Activated naive CD4-positive, alpha-beta T cell treated with anti-CD3 and anti-CD28 coated beads, Interleukin-2, amount 10 ng/mL, durations not matched to agents 7 days and 5 days (primary cell): ENCODE measurements around the gene SEPTIN8.
A peak's percentile ranks its signal among the peaks of the same experiment; 100 is the strongest.

Experiments
- CTCF ChIA-PET: fragments of 350-600 bp; sonication (Branson Sonifier 250); formaldehyde crosslinking; loops from one replicate; lab custom pipeline; 2021; ENCODE audit warnings: antibody characterized with exemption; lab: Charles Lee
- DNase-seq: peaks from one replicate; pipeline ENCODE4 v3.0.0-alpha.2; 2020
- H3K27ac Mint-ChIP-seq: one replicate; pipeline ENCODE4 v1.8.0; 2021; ENCODE audit warnings: mild to moderate bottlenecking, moderate library complexity, mixed read lengths
- H3K27me3 Mint-ChIP-seq: one replicate; pipeline ENCODE4 v1.8.0; 2021; ENCODE audit warnings: mild to moderate bottlenecking, mixed read lengths
- H3K36me3 Mint-ChIP-seq: one replicate; pipeline ENCODE4 v1.8.0; 2021; ENCODE audit warnings: mixed read lengths
- H3K4me1 Mint-ChIP-seq: one replicate; pipeline ENCODE4 v1.8.0; 2021; ENCODE audit warnings: mixed read lengths
- H3K4me3 Mint-ChIP-seq: one replicate; pipeline ENCODE4 v1.8.0; 2021; ENCODE audit warnings: mild to moderate bottlenecking, moderate library complexity, mixed read lengths
- H3K9me3 Mint-ChIP-seq: one replicate; pipeline ENCODE4 v1.8.0; 2021; ENCODE audit warnings: mixed read lengths

The SEPTIN8 gene

DNA sequence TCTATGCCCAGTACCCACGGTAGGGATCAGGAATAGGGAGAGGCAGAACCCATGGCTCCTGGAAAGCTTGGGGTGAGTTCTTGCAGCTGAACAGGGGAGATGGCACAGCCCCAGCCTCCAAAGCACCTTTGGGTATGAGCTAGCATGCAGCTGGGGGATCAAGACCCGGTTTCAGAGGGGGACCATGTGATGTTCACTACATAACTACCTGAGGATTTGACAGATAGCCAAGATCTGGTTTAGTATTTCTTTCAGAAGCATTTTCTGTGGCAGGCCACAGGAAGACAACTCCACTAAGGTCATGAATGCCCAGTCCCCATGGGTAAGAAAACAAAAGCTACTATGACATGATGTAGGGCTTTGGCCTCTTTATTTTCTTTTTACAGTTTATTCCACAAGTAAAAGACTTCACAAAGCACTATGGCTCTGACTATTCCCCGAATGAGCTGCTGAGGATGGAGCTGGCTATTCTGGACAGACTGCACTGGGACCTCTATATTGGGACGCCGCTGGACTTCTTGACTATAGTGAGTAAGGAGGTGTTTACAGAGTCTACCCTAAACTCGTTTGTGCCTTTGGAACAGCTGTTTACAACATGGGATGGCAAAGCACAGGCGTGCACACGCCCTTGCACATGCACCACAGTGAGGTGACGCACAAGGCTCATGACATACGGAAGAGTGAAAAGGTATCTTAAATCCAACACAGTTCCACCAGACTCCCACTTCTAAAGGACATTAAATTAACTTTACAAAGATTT is 26.4 kb downstream of the SEPTIN8 start:
- H3K27me3 Mint-ChIP-seq = peaks cover 11% of the 10 kb centered on the region
- DNase-seq = no peak
- CTCF ChIA-PET = interaction anchor here (1.2 to 2.1 kb wide), 2 partner anchors 13 to 69 kb away, joined by 6 to 8 read pairs; partner anchors contain the start of gene KIF3A
- no peak overlapping the region for H3K4me3 Mint-ChIP-seq
- H3K4me1 Mint-ChIP-seq = peaks cover 19% of the 10 kb centered on the region
- H3K9me3 Mint-ChIP-seq = no peaks in the 10 kb centered on the region
- H3K27ac Mint-ChIP-seq = no peak overlapping the region
- H3K36me3 Mint-ChIP-seq = peaks cover 2% of the 10 kb centered on the region

DNA sequence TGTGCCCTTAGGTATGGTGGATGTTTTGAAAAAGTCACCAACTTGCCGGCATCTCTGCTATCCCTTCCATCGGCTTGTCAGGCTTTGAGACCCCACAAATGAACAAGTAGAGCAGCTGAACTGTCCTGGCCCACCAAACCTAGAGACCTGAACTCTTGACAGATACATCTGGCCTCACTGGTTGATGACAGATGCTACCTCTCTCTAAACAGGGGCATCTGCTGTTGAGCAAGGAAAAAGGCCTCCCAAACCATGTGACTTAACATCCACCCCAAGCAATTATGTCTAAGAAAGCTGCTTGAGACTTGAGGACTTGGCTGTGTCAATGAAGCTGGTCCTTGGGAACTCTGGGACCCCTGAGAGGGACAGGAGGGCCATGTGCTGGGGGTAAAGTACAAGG is 27.5 kb downstream of the SEPTIN8 start:
- H3K4me1 Mint-ChIP-seq = peaks cover 15% of the 10 kb centered on the region
- H3K36me3 Mint-ChIP-seq = peaks cover 2% of the 10 kb centered on the region
- H3K4me3 Mint-ChIP-seq = no peak overlapping the region
- peaks cover 20% of the 10 kb centered on the region for H3K27me3 Mint-ChIP-seq
- H3K27ac Mint-ChIP-seq = no peak overlapping the region
- H3K9me3 Mint-ChIP-seq = no peaks in the 10 kb centered on the region
- CTCF ChIA-PET = interaction anchor here (0.6 to 2.1 kb wide), 3 partner anchors 12 to 70 kb away, joined by 5 to 8 read pairs (median 6); partner anchors contain the start of gene KIF3A
- no peak for DNase-seq

DNA sequence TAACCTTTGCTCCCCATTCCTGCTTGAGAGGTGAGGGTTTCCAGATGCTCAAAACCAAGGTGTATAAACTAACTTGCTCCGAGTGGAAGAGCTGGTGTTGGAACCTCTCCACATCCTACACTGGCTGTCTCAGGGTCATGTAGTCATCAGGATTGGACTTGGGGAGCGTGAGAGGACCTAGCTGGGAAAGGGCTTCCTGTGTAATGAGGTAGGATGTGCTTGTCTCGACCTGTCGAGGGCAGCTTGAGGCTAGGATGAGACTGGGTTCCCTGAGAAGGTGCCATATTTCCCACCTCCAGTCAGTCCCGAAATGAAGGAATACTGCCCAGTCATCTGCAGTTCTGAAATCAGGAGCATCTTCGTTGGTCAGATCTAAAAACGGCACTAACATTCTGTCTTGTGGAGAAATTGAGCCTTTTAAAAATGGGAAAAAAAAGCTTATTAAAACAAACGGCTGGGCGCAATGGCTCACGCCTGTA is 28.5 kb downstream of the SEPTIN8 start:
- no peak for DNase-seq

DNA sequence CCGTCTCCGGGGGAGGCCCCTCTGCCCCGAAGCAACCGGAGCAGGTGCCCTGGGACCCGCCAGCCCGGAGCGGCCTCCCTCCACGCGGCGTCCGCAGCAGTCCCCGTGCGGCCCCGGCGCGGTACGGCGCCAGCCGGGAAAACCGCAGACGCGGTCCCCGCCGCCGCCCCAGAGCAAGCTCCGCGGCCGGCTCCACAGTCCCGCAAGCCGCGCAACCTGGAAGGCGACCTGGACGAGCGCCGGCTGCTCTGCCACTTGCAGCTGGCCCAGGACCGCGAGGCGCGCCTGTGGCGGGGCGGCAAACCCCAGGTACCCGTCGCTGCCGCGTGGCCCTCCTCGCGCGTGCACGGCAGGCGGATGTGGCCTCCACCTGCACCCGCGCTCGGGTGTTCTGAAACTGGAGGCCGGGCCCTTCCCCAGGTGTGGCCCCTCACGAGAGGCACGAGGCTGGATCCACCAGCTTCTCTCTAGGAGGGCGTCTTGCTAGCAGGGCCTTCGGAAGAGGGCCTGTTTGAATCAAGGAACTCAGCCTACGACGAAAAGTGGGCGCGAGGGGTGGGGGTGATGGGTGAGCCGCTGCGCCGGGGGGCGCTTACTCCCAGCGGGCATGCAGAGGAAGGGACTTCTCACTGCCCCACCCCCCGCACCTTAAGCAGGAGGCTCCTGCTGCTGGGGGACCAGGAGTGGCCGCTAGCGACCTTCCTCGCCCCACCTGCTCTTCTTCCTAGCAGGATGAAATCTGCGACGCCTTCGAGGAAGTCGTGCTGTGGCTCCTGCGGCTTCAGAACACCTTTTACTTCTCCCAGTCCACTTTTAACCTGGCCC is 29.2 kb downstream of the SEPTIN8 start:
- Mint-ChIP-seq H3K4me1 (peaks cover 15% of the 10 kb centered on the region), H3K36me3 (peaks cover 2% of the 10 kb centered on the region), H3K27me3 (peaks cover 25% of the 10 kb centered on the region), H3K9me3 (no peaks in the 10 kb centered on the region), H3K4me3 (peak overlapping the region; percentile 21), H3K27ac (peak overlapping the region; percentile 33)
- peak; percentile 65 for DNase-seq
- CTCF ChIA-PET = interaction anchor here (0.7 to 3.0 kb wide), 8 partner anchors 10 to 221 kb away, joined by 3 to 18 read pairs (median 6); partner anchors contain the start of gene KIF3A

More for the DNA sequence above, 28.5 kb downstream of the SEPTIN8 start:
- no peaks in the 10 kb centered on the region for H3K9me3 Mint-ChIP-seq
- peak overlapping the region; percentile 21 for H3K4me3 Mint-ChIP-seq
- peak overlapping the region; percentile 33 for H3K27ac Mint-ChIP-seq
- H3K36me3 Mint-ChIP-seq = peaks cover 2% of the 10 kb centered on the region
- peaks cover 15% of the 10 kb centered on the region for H3K4me1 Mint-ChIP-seq
- CTCF ChIA-PET = interaction anchor here (3.0 kb wide), 1 partner anchor 71 kb away, joined by 18 read pairs; no protein-coding TSS in a partner anchor
- H3K27me3 Mint-ChIP-seq = peaks cover 20% of the 10 kb centered on the region

DNA sequence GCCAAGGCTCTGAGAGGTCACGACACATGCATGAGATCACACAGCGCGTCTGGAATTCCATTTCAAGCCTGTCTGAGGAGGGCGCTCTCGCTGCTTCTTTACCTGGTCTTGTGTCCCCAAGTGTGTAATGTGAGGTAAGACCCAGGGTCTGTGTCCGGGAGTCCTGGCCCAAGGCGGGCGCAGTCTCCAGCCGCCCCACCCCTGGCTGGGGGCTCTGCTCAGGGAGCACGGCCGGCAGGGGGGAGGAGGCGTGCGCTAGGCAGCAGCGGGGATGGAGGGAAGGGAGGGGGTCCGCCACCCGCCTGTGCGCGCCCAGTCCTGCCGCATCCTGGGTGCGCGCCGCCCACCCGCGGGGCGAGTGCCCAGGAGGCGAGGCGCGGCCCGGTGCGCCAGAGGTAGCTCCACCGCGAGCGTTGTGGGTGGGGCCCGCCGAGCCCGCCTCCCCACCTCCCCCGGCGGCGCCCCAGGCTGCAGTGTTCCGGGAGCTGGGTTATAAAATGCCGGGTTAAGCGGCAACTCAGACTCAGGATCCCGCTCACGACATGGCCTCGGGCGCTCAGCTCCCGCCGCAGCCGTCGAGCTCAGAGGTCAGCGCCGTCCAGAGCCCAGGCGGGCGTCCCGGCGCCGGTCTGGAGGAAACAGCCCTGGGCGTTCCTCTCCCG is 30.0 kb downstream of the SEPTIN8 start, which contains the start of gene CCNI2:
Gene CCNI2, plus strand, starts transcription at position 473 of the 662 bp plus-strand sequence. Its CDS starts 70 bp downstream, at position 543.
- CTCF ChIA-PET = interaction anchor here (0.7 to 3.0 kb wide), 11 partner anchors 8 to 221 kb away, joined by 3 to 18 read pairs (median 6); partner anchors contain the start of gene KIF3A
- Mint-ChIP-seq H3K9me3 (no peaks in the 10 kb centered on the region), H3K4me1 (peaks cover 15% of the 10 kb centered on the region), H3K4me3 (peak within 1 kb of the TSS; percentile 77), H3K27ac (peak within 1 kb of the TSS; percentile 74), H3K27me3 (peaks cover 32% of the 10 kb centered on the region), H3K36me3 (peaks cover 2% of the 10 kb centered on the region)
- DNase-seq = peak; percentile 73

DNA sequence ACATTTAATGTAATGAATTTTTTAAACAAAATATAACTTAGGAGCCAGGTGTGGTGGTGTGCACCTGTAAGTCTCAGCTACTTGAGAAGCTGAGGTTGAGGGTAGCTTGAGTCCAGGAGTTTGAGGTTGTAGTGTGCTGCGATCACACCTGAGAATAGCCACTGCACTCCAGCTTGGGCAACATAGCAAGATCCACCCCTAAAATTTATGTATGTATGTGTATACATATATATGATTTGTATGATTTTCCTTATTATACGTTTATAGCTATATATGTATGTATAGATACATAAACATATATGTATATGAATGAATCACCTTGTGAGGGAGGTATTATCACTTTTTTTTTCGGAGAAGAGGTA is 30.5 kb downstream of the SEPTIN8 start:
- H3K27ac Mint-ChIP-seq = peak overlapping the region; percentile 74
- H3K36me3 Mint-ChIP-seq = peaks cover 2% of the 10 kb centered on the region
- H3K4me3 Mint-ChIP-seq = peak overlapping the region; percentile 77
- CTCF ChIA-PET = interaction anchor here (0.7 to 3.0 kb wide), 10 partner anchors 9 to 220 kb away, joined by 3 to 18 read pairs (median 6); partner anchors contain the start of gene KIF3A
- H3K9me3 Mint-ChIP-seq = no peaks in the 10 kb centered on the region
- DNase-seq = no peak
- H3K4me1 Mint-ChIP-seq = peaks cover 15% of the 10 kb centered on the region
- peaks cover 35% of the 10 kb centered on the region for H3K27me3 Mint-ChIP-seq

DNA sequence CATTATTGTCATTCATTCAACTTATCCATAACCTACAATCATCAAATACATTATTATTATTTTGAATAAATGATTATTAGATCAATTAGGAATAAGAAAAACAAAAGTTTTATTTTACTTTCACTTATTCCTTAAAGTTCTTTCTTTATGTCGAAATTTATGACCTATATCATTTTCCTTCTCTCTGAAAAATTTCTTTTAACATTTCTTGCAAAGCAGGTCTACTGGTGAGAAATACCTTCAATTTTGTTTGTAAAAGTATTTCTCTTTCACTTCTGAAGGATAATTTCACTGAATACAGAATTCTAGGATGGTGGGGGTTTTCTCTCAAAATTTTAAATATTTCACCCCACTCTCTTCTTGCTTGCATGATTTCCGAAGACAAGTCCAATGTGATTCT is 32.4 kb downstream of the SEPTIN8 start:
- H3K27ac Mint-ChIP-seq = no peak overlapping the region
- H3K9me3 Mint-ChIP-seq = no peaks in the 10 kb centered on the region
- peaks cover 11% of the 10 kb centered on the region for H3K4me1 Mint-ChIP-seq
- H3K36me3 Mint-ChIP-seq = no peaks in the 10 kb centered on the region
- CTCF ChIA-PET = interaction anchor here (1.2 kb wide), 1 partner anchor 75 kb away, joined by 4 read pairs; no protein-coding TSS in a partner anchor
- no peak for DNase-seq
- no peak overlapping the region for H3K4me3 Mint-ChIP-seq
- peaks cover 35% of the 10 kb centered on the region for H3K27me3 Mint-ChIP-seq

DNA sequence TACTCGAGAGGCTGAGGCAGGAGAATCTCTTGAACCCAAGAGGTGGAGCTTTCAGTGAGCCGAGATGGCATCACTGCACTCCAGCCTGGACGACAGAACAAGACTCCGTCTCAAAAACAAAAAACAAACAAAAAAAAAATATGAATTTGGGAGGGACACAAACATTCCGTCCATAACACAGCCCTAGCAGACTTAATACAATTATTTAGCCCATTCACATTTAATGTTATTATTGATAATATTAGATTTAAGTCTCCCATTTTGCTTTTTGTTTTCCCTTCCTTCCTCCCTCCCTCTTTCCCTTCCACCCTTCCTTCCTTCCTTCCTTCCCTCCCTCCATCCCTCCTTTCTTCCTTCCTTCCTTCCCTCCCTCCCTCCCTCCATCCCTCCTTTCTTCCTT is 34.4 kb downstream of the SEPTIN8 start:
- Mint-ChIP-seq H3K9me3 (no peaks in the 10 kb centered on the region), H3K27ac (no peak overlapping the region), H3K4me1 (peaks cover 16% of the 10 kb centered on the region), H3K27me3 (peaks cover 24% of the 10 kb centered on the region), H3K4me3 (no peak overlapping the region), H3K36me3 (no peaks in the 10 kb centered on the region)
- no peak for DNase-seq
- CTCF ChIA-PET = no interaction called here

DNA sequence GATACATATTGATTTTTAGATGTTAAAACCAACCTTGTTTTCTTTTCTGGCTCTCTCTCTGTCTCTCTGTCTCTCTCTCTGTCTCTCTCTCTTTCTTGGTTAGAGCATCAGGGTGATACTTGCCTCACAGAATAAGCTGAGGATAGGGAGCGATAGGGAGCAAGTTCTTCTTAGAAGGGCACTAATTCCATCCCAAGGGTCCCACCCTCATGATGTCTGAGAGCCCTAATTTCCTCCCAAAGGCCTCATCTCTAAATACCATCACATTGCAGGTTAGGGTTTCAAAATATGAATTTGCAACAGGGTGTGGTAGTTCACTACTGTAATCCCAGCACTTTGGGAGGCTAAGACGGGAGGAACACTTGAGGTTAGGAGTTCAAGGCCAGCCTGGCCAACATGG is 34.9 kb downstream of the SEPTIN8 start:
- Mint-ChIP-seq H3K9me3 (no peaks in the 10 kb centered on the region), H3K27me3 (peaks cover 24% of the 10 kb centered on the region), H3K36me3 (no peaks in the 10 kb centered on the region), H3K4me3 (no peak overlapping the region), H3K4me1 (peaks cover 20% of the 10 kb centered on the region), H3K27ac (no peak overlapping the region)
- CTCF ChIA-PET = interaction anchor here (1.1 kb wide), 1 partner anchor 78 kb away, joined by 3 read pairs; no protein-coding TSS in a partner anchor
- DNase-seq = no peak

DNA sequence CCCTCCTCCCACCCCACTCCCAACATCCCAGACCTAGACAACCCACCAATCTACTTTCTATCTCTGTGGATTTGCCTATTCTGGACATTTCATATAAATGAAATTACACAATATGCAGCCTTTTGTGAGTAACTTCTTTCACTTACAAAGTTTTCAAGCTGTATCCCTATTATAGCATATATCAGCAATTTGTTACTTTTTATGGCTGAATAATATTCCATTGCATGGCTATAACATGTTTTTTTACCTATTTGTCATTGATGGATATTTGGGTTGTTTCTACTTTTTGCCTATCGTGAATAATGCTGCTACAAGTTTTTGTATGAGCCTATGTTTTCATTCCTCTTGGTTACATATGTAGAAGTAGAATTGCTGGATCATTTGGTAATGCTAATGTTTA is 37.8 kb downstream of the SEPTIN8 start:
- no peak for DNase-seq
- Mint-ChIP-seq H3K4me1 (peaks cover 29% of the 10 kb centered on the region), H3K27me3 (peaks cover 14% of the 10 kb centered on the region), H3K4me3 (no peak overlapping the region), H3K27ac (no peak overlapping the region), H3K36me3 (no peaks in the 10 kb centered on the region), H3K9me3 (no peaks in the 10 kb centered on the region)
- CTCF ChIA-PET = no interaction called here

DNA sequence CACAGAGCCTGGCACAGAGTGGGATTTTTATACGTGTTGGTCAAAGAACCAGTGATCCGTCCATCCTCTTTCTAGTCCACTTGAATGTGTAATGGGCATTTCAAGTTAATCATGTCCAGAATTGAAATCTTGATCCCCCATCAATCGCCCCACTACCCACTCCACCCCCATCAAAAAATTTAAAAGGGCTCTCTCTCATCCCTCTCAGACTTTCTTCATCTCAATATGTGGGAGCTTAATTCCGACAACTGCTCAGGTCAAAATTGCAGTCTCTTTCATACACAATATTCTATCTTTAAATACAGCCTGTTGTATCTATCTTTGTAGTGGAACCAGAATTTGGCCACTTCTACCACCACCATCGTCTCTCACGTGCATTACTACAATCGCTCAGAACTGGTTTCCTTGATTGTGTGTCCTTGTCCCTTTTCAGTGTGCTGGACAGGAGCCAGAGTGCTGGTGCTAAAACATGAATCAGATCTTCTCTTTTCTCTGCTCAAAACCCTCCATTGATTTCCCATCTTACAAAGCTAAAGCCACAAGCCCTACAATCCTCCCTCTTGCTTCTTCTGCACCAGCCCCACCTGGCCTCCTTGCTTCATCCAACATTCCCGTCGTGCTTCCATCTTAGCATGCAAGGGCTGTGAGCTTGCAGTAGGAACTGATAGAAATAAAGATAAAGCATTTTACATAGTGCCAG is 38.9 kb downstream of the SEPTIN8 start:
- CTCF ChIA-PET = interaction anchor here (0.8 to 2.3 kb wide), 7 partner anchors 9 to 211 kb away, joined by 3 to 14 read pairs (median 4); partner anchors contain the start of gene CCNI2
- Mint-ChIP-seq H3K36me3 (no peaks in the 10 kb centered on the region), H3K27ac (no peak overlapping the region), H3K4me3 (peak overlapping the region; percentile 87), H3K4me1 (peaks cover 29% of the 10 kb centered on the region), H3K9me3 (no peaks in the 10 kb centered on the region), H3K27me3 (peaks cover 13% of the 10 kb centered on the region)
- no peak for DNase-seq

DNA sequence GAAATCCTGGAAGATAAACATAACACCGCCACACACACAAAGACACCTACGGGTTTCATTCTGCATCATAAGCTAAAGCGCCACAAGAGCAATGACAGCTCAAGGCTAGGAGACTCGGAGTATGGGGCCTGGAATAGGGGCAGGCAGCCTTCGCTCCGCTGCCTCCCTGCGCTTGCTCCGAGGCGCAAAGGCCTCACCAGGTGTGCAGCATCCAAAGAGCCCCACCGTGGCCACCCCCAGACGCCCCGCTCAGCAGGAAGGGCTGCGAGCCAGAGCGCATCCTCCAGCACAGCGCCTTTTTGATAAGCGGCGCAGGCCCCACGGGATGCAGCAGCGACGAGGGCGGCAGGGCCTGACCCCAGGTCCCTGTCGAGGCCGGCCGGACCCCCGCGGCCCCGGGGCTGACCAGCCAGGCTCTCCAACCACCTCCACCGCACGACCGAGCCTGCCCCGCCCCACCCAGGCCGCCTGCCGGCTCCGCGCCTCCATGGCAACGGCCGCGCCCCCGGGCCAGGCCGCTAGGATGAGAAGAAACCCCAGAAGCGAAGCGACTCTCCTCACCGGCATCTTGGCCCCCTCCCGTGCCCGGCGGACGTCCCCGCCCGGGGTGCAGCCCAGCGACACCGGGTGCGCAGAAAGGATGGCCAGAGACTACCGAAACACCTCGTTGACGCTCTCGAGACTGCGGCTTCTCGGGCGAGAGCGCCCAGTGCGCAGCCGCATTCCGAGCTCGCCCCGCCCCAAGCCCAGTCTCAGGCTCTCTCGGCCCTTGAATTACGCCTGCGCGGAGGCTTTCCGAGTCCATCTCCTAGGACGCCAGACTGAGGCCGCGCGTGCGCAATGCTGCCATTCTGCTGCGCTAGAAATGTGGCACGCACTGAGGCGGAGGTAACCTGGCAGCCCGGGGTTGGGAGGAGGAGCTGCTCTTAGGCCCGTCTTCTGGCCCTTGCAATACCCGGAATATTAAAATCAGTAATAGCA is 39.9 kb downstream of the SEPTIN8 start, which contains the start of gene KIF3A:
Gene KIF3A, minus strand, starts transcription at position 694 of the 981 bp plus-strand sequence. Its CDS starts 127 bp downstream, at position 567.
- Mint-ChIP-seq H3K4me1 (peaks cover 29% of the 10 kb centered on the region), H3K27me3 (peaks cover 3% of the 10 kb centered on the region), H3K9me3 (no peaks in the 10 kb centered on the region), H3K27ac (peak within 1 kb of the TSS; percentile 74), H3K4me3 (peak within 1 kb of the TSS; percentile 87), H3K36me3 (no peaks in the 10 kb centered on the region)
- CTCF ChIA-PET = interaction anchor here (0.8 to 2.3 kb wide), 8 partner anchors 10 to 210 kb away, joined by 3 to 14 read pairs (median 4); partner anchors contain the start of gene CCNI2
- peak; percentile 99 for DNase-seq
